ENCODE results near the gene CCDC74A.
"Not testable (repeated sequence)": the region's sequence is repeated elsewhere in the genome, so short reads cannot be mapped to it uniquely, and the experiment has no call there.

Gene CCDC74A

DNA sequence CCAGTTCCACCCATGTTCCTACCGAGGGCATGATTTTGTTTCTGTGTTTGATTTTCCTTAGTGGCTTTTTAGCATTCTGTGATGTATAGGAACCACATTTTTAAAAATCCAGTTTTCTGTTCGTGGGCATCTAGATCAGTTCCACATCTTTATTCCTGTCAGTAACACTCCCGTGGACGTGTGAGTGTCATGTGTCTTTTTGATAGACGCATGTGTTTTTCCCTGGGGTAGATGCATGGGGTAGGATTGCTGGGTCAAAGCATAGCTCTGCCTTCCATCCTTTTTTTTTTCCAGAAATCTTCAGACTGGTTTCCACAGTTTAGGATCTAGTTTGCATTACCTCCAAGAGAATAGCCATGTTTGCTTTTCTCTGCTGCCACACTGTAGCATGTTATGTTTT lies 38.7 kb downstream of the CCDC74A start:
- H3F3A ChIP-seq (ENCODE audit: low read depth): no peaks in the 10 kb centered on the region
- no peaks in the 10 kb centered on the region for H3K9me2 ChIP-seq (replicated peaks; ENCODE audit: low read depth, low read length)
- H2AFZ ChIP-seq (ENCODE audit: low read length): no peak overlapping the region
- H3K4me3 ChIP-seq (ENCODE audit: low read length, poor library complexity, severe bottlenecking): no peak overlapping the region
- no peak for TF ChIP-seq EZH2phosphoT487 (IDR thresholded peaks at IDR 0.05; ENCODE audit: borderline replicate concordance)
- TF ChIP-seq, protein P1, sequence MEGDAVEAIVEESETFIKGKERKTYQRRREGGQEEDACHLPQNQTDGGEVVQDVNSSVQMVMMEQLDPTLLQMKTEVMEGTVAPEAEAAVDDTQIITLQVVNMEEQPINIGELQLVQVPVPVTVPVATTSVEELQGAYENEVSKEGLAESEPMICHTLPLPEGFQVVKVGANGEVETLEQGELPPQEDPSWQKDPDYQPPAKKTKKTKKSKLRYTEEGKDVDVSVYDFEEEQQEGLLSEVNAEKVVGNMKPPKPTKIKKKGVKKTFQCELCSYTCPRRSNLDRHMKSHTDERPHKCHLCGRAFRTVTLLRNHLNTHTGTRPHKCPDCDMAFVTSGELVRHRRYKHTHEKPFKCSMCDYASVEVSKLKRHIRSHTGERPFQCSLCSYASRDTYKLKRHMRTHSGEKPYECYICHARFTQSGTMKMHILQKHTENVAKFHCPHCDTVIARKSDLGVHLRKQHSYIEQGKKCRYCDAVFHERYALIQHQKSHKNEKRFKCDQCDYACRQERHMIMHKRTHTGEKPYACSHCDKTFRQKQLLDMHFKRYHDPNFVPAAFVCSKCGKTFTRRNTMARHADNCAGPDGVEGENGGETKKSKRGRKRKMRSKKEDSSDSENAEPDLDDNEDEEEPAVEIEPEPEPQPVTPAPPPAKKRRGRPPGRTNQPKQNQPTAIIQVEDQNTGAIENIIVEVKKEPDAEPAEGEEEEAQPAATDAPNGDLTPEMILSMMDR (conservative IDR thresholded peaks at IDR 0.05; ENCODE audit: low read length): no peak
- H4K20me1 ChIP-seq (ENCODE audit: insufficient read depth, low read length, poor library complexity, severe bottlenecking): no peaks in the 10 kb centered on the region
- no peaks in the 10 kb centered on the region for H3K9me3 ChIP-seq (ENCODE audit: insufficient read depth, low read depth, low read length)
- H3K27me3 ChIP-seq (ENCODE audit: insufficient read depth, low read length, poor library complexity, severe bottlenecking): no peaks in the 10 kb centered on the region
- no peaks in the 10 kb centered on the region for H3K79me2 ChIP-seq (ENCODE audit: insufficient read depth, low read length)
- H3K4me1 ChIP-seq (ENCODE audit: insufficient read depth, low read length, poor library complexity, severe bottlenecking): no peaks in the 10 kb centered on the region
- no peak overlapping the region for H3K4me2 ChIP-seq (ENCODE audit: low read depth, low read length, poor library complexity, severe bottlenecking)
- no peaks in the 10 kb centered on the region for H3K36me3 ChIP-seq (ENCODE audit: insufficient read depth, low read length)
- H3K9ac ChIP-seq (ENCODE audit: low read depth, low read length, poor library complexity, severe bottlenecking): no peak overlapping the region

- Histone ChIP-seq H2AFZ (ENCODE audit: low read length) (no peak overlapping the region), H4K20me1 (ENCODE audit: insufficient read depth, low read length, poor library complexity, severe bottlenecking) (no peaks in the 10 kb centered on the region), H3K79me2 (ENCODE audit: insufficient read depth, low read length) (no peaks in the 10 kb centered on the region), H3K9me3 (ENCODE audit: insufficient read depth, low read depth, low read length) (no peaks in the 10 kb centered on the region), H3K36me3 (ENCODE audit: insufficient read depth, low read length) (no peaks in the 10 kb centered on the region), H3K9me2 (replicated peaks; ENCODE audit: low read depth, low read length) (no peaks in the 10 kb centered on the region), H3K9ac (ENCODE audit: low read depth, low read length, poor library complexity, severe bottlenecking) (no peak overlapping the region), H3K4me1 (ENCODE audit: insufficient read depth, low read length, poor library complexity, severe bottlenecking) (no peaks in the 10 kb centered on the region), H3K4me2 (ENCODE audit: low read depth, low read length, poor library complexity, severe bottlenecking) (no peak overlapping the region), H3F3A (ENCODE audit: low read depth) (no peaks in the 10 kb centered on the region), H3K4me3 (ENCODE audit: low read length, poor library complexity, severe bottlenecking) (no peak overlapping the region), H3K27me3 (ENCODE audit: insufficient read depth, low read length, poor library complexity, severe bottlenecking) (no peaks in the 10 kb centered on the region)
- TF ChIP-seq, protein P1 (conservative IDR thresholded peaks at IDR 0.05; ENCODE audit: low read length): no peak
- TF ChIP-seq EZH2phosphoT487 (IDR thresholded peaks at IDR 0.05; ENCODE audit: borderline replicate concordance): no peak
Observed at GRCh38 chr2:131567891-131568290, 40.2 kb downstream of the CCDC74A start.

DNA sequence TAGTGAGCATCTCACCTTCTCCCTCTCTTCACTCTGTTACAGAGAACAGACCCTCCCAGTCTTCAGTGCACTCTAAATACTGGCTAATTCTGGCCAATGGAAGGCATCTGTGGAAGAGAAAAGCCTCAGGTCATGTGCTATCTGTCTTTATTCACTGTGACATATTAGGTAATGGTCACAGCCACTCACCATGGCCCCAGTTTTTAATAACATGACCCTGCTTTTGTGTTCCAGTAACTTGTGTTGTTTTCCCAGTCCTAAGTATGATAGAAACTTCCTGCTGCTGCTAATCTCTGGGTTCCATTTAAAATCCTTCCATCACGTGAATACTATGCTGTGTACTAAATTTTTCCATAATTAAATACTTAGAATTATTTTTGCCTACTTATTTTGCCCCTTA lies 40.7 kb downstream of the CCDC74A start:
- not testable (repeated sequence) for H3K9me3 ChIP-seq (ENCODE audit: insufficient read depth, low read depth, low read length); H3F3A ChIP-seq (ENCODE audit: low read depth); H2AFZ ChIP-seq (ENCODE audit: low read length); H3K36me3 ChIP-seq (ENCODE audit: insufficient read depth, low read length); H3K4me2 ChIP-seq (ENCODE audit: low read depth, low read length, poor library complexity, severe bottlenecking); H3K9ac ChIP-seq (ENCODE audit: low read depth, low read length, poor library complexity, severe bottlenecking); H3K79me2 ChIP-seq (ENCODE audit: insufficient read depth, low read length); H4K20me1 ChIP-seq (ENCODE audit: insufficient read depth, low read length, poor library complexity, severe bottlenecking); H3K9me2 ChIP-seq (replicated peaks; ENCODE audit: low read depth, low read length); H3K27me3 ChIP-seq (ENCODE audit: insufficient read depth, low read length, poor library complexity, severe bottlenecking); H3K4me1 ChIP-seq (ENCODE audit: insufficient read depth, low read length, poor library complexity, severe bottlenecking); H3K4me3 ChIP-seq (ENCODE audit: low read length, poor library complexity, severe bottlenecking)

- Histone ChIP-seq H3K27me3 (ENCODE audit: insufficient read depth, low read length, poor library complexity, severe bottlenecking) (no peaks in the 10 kb centered on the region), H2AFZ (ENCODE audit: low read length) (no peak overlapping the region), H3K4me1 (ENCODE audit: insufficient read depth, low read length, poor library complexity, severe bottlenecking) (no peaks in the 10 kb centered on the region), H4K20me1 (ENCODE audit: insufficient read depth, low read length, poor library complexity, severe bottlenecking) (no peaks in the 10 kb centered on the region), H3F3A (ENCODE audit: low read depth) (no peaks in the 10 kb centered on the region), H3K4me2 (ENCODE audit: low read depth, low read length, poor library complexity, severe bottlenecking) (no peak overlapping the region), H3K9me3 (ENCODE audit: insufficient read depth, low read depth, low read length) (no peaks in the 10 kb centered on the region), H3K79me2 (ENCODE audit: insufficient read depth, low read length) (no peaks in the 10 kb centered on the region), H3K4me3 (ENCODE audit: low read length, poor library complexity, severe bottlenecking) (no peak overlapping the region), H3K9ac (ENCODE audit: low read depth, low read length, poor library complexity, severe bottlenecking) (no peak overlapping the region), H3K36me3 (ENCODE audit: insufficient read depth, low read length) (no peaks in the 10 kb centered on the region), H3K9me2 (replicated peaks; ENCODE audit: low read depth, low read length) (no peaks in the 10 kb centered on the region)
- TF ChIP-seq, protein P1 (conservative IDR thresholded peaks at IDR 0.05; ENCODE audit: low read length): no peak
- no peak for TF ChIP-seq EZH2phosphoT487 (IDR thresholded peaks at IDR 0.05; ENCODE audit: borderline replicate concordance)
Observed at GRCh38 chr2:131572175-131572574, 44.5 kb downstream of the CCDC74A start.
